Right hindlimb (tissue), 1 donor: ENCODE data around the gene DUSP18.
"Not testable (repeated sequence)": the region's sequence is repeated elsewhere in the genome, so short reads cannot be mapped to it uniquely, and the experiment has no call there.

Source experiments
- DNase-seq: peaks from one replicate; pipeline ENCODE4 v3.0.0-alpha.2; 2018

Gene DUSP18

GRCh38 chr22:30667494-30668385 is at the start of gene DUSP18:
Gene DUSP18 (minus strand): TSS chr22:30667875. CDS start chr22:30664003, 3,872 bp downstream.
- DNase-seq = peak; percentile 94

DNA sequence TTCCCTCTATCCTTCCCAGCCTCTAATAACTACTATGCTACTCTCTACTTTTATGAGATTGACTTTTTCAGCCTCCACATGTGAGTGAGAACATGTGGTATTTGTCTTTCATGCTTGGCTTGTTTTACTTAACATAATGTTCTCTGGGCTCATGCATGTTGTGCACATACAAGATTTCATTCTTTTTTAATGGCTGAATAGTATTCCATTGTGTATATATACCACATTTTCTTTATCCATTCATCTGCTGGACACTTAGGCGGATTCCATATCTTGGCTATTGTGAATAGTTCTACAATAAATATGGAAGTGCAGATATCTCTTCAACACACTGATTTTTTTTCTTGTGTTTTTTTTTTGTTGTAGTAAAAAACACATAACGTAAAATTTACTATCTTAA is 46.4 kb upstream of the DUSP18 start:
- DNase-seq = no peak

DNA sequence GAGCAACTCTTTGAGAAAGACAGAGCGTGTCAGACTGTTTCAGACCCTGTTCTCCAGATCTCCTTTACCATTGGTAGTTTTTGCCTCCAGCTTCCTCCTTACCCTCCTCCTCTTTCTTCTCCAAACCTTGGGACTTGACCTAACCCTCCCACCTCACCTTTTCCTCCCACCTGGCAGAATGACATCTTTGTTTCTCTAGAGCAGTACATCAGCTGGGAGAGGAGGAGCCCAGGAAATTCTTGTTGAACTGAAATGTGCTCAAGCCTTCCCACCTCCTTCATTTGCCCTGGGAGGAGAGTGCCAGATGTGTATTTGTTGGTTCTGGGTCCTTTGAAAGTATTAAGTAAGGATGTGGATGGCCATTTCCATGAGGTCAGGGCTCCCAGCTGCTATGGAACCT is 44.4 kb upstream of the DUSP18 start:
- no peak for DNase-seq

DNA sequence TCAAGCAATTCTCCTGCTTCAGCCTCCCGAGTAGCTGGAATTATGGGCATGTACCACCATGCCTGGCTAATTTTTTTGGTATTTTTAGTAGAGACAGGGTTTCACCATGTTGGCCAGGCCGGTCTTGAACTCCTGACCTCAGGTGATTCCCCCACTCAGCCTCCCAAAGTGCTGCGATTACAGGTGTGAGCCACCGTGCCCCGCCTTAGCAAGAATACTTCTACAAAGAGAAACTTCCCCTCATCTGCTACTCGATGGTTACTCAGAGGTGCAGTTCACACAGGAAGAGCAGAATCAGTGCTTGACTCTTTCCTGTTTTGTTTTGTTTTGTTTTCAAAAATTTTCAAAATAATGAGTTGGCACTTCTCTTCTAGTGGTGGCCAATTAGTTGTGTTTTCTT is 42.3 kb upstream of the DUSP18 start:
- not testable (repeated sequence) for DNase-seq

GRCh38 chr22:30705710-30706651 is 38.3 kb upstream of the DUSP18 start:
- no peak for DNase-seq

- no peak for DNase-seq
Measured at GRCh38 chr22:30704978-30705377, 37.3 kb upstream of the DUSP18 start.

DNA sequence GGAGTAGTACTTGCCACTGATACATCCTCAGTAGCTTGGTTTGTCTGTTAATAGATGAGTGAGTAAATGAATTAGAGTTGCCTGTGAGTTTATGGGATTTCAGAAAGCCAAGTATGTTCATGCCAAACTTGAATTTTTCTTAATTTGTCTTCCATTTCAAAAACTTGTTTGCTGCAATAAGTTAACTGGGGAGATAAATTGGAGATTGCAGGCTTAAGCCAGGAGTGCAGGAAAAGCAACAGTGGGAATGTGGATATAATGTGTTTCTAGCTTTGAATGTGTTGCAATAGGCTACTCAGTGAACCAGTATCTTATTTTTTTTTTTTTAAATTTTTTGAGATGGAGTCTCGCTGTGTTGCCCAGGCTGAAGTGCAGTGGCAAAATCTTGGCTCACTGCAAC is 35.2 kb upstream of the DUSP18 start:
- no peak for DNase-seq

DNA sequence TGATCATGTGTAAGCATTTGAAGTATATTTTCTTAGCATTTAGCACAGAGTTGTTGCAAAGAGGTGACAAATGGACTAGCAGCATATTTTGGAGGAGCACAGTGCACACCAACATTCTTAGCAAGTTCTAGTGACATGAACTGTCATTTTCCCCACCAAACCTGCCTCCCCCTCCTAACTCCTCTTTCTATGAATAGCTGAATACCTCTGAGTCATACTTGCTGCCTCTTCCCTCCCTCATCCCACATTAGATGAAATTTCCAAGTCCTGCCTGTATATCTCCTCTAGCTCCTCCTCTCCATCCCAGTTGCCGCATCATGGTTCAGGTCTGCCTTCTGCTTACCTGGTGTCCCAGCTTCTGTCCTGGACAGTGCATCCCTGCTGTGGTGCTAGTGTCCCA is 34.2 kb upstream of the DUSP18 start:
- no peak for DNase-seq

GRCh38 chr22:30697975-30698374 is 30.3 kb upstream of the DUSP18 start:
- DNase-seq = no peak

- DNase-seq = no peak
Measured at GRCh38 chr22:30695871-30696655, 28.4 kb upstream of the DUSP18 start.

- DNase-seq = peak; percentile 20
Measured at GRCh38 chr22:30695351-30695851, 27.7 kb upstream of the DUSP18 start.

- peak; percentile 36 for DNase-seq
Measured at GRCh38 chr22:30694640-30695350, 27.1 kb upstream of the DUSP18 start, which contains the start of gene OSBP2. Gene OSBP2 (plus strand): TSS chr22:30694874. CDS start chr22:30694910, 36 bp downstream.

DNA sequence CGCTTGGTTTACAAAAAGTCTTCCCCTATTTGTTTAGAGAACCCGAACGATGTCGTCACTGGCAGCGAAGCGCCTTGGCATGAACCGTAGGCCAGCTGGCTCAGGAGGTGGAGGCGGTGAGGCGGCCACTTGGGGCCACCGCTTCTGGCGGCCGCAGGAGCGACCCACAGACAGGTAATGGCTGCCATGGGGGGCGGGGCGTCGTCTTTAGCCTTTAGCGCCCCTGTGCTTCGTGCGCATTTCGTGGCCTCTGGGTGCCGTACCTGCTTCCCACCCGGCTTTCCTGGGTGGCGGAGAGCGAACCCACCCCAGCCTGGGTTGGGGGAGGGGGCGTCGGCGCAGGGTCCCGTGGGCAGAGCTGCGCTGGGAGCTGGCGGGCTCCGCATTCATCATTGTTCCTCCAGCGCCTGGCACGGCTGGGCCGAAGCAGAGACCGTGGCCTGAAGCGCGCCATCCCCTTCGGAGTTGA is 26.5 kb upstream of the DUSP18 start:
- peak; percentile 57 for DNase-seq

GRCh38 chr22:30691204-30691603 is 23.5 kb upstream of the DUSP18 start:
- DNase-seq = no peak

DNA sequence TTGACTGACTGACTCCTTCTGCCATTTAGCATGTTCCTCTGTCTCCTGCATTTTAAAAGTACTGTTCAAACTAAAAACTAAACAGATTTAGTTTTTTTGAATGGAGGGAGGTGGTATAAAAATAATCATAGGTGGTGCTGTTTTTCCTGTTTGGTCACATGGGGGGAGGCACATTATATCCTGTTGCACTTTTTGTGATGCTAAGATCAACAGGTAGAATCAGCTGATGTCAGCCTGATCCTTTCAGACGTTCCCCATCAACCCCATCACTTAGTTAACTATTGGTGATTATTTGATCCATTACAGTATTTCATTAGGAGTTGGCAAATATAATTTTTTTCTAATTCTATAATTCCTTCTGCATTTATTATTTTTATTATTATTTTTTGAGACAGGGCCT is 21.9 kb upstream of the DUSP18 start:
- DNase-seq = no peak

DNA sequence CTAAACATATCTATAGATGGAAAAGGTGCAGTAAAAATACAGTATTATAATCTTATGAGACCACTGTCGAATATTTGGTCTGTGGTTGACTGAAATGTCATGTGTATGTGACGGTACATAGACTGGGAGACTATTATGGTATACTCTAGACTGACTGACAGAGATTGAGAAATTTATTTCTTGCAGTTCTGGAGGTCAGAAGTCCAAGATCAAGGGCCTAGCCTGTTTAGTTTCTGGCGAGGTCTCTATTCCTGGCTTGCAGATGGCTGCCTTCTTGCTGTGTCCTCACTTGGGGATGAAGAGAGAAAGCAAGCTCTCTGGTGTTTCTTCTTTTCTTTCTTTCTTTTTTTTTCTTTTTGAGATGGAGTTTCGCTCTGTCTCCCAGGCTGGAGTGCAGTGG is 19.7 kb upstream of the DUSP18 start:
- DNase-seq = no peak

DNA sequence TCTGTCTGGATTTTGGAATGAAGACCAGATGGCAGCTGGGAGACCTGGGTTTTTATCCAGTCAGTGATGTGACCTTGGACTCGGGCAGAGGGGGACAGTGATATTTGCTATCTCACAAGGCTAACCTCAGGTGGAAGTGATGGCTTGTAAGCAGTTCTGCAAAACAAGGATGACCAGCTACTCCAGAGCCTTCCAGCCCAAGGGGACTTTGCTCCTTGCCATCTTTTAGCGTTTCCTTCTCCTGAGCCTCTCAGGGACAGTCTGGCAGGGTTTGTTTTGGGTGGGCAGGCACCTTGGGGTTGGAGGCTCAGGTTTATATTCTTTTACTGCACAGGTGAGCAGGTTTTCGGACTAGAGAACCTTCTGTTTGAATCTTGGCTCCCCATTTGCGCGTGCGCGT is 17.5 kb upstream of the DUSP18 start:
- DNase-seq = no peak

DNA sequence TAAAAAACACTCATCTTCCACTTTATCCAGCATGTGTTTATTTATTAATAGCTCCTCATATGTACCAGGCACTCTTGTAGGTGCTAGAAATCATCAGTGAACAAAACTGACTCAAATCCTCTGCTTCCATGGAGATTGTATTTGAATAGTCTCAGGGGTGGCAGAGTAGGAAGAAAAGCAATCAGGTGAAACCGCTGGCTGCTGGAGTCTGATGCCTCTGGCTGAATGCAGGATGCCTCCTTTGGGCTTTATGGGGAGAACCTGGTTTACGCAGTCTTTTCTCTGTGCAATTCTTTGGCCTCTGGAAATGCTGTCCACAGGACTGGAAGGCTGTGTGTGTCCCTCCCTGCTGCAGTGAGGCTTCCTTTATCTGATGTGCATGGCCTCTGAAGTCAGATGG is 14.2 kb upstream of the DUSP18 start:
- no peak for DNase-seq

GRCh38 chr22:30680991-30681770 is 13.5 kb upstream of the DUSP18 start:
- DNase-seq = no peak

GRCh38 chr22:30679895-30680690 is 12.4 kb upstream of the DUSP18 start:
- not testable (repeated sequence) for DNase-seq
